Stimulated activated CD4-positive, alpha-beta T cell treated with anti-CD3 and anti-CD28 coated beads, TNF-alpha, amount 100 ng/mL, for 24 hours (primary cell): ENCODE measurements around the gene EGLN2.
"Not testable (repeated sequence)": the region's sequence is repeated elsewhere in the genome, so short reads cannot be mapped to it uniquely, and the experiment has no call there.

Experiments used
- DNase-seq, 3 experiments: peaks; one replicate each; pipeline ENCODE4 v3.0.0-alpha.2; 2020; ENCODE audit warnings: low read depth in 3 of 3

EGLN2 gene

GRCh38 chr19:40776364-40776763, 22.6 kb upstream of the EGLN2 start:
- DNase-seq, result no peak

GRCh38 chr19:40776932-40777644, 21.9 kb upstream of the EGLN2 start:
- peak; percentile 70 to 87 (median 86) for DNase-seq

GRCh38 chr19:40777645-40777936, 21.4 kb upstream of the EGLN2 start:
- DNase-seq, result no peak

- DNase-seq, result peak; percentile 100
These were observed 20.9 kb upstream of the EGLN2 start, which contains the start of gene RAB4B for GRCh38 chr19:40777937-40778705. TSS of gene RAB4B (plus strand) at chr19:40778247. CDS start at chr19:40778376, 129 bp downstream.

- no peak for DNase-seq
These were observed 20.2 kb upstream of the EGLN2 start for GRCh38 chr19:40778706-40779284.

GRCh38 chr19:40780582-40780981, 18.4 kb upstream of the EGLN2 start:
- no peak for DNase-seq

GRCh38 chr19:40781140-40781539, 17.9 kb upstream of the EGLN2 start:
- no peak for DNase-seq

GRCh38 chr19:40783711-40784110, 15.3 kb upstream of the EGLN2 start:
- DNase-seq, result no peak

- not testable (repeated sequence) for DNase-seq
These were observed 14.8 kb upstream of the EGLN2 start for GRCh38 chr19:40784146-40784545.

- DNase-seq, result no peak
These were observed 13.5 kb upstream of the EGLN2 start for GRCh38 chr19:40785526-40785925.

GRCh38 chr19:40786060-40787037, 12.6 kb upstream of the EGLN2 start:
- no peak for DNase-seq

- DNase-seq, result no peak
These were observed 7.6 kb upstream of the EGLN2 start for GRCh38 chr19:40791349-40791748.

- no peak for DNase-seq
These were observed 7.0 kb upstream of the EGLN2 start for GRCh38 chr19:40791996-40792395.

- DNase-seq, result no peak
These were observed 1.6 kb upstream of the EGLN2 start for GRCh38 chr19:40797166-40797962.

GRCh38 chr19:40797963-40798682, 868 bp upstream of the EGLN2 start:
- peak in 2 of 3 experiments; percentile 41 to 67 for DNase-seq

GRCh38 chr19:40799558-40800338, 757 bp downstream of the EGLN2 start:
- DNase-seq, result no peak

- DNase-seq, result no peak
These were observed 1.5 kb downstream of the EGLN2 start for GRCh38 chr19:40800339-40800996.

GRCh38 chr19:40800997-40801377, 2.0 kb downstream of the EGLN2 start:
- DNase-seq, result no peak
